PFSK-1 (cell line): ENCODE data around the gene ZFYVE19.

Source experiments
- POLR2AphosphoS5 ChIP-seq: IDR thresholded peaks from 2 replicates; pipeline ENCODE4 v1.6.1; 2012; ENCODE audit warnings: low read depth, mild to moderate bottlenecking, control low read depth, low read length, moderate library complexity
- SIN3A ChIP-seq: IDR thresholded peaks from 2 replicates; pipeline ENCODE4 v1.6.1; 2012; ENCODE audit warnings: mild to moderate bottlenecking, low read length, moderate library complexity, borderline replicate concordance; ENCODE audit not compliant: insufficient read depth

- TF ChIP-seq SIN3A (no peak), POLR2AphosphoS5 (no peak)
These were observed 37.2 kb downstream of the ZFYVE19 start, which contains the start of gene SPINT1 for GRCh38 chr15:40843885-40844695.
